ENCODE results near the gene ST3GAL5.

- TF ChIP-seq POLR2A (IDR thresholded peaks at IDR 0.05; ENCODE audit: low read depth, low read length) (no peak), POLR2AphosphoS5 (IDR thresholded peaks at IDR 0.05; ENCODE audit: low read depth, low read length) (no peak)
These were observed 29.9 kb downstream of the ST3GAL5 start for GRCh38 chr2:85858841-85859240.
